Stimulated activated naive CD8-positive, alpha-beta T cell treated with anti-CD3 and anti-CD28 coated beads, Interleukin-15, Interleukin-2, amounts not matched to agents 100 ng/mL and 50 ng/mL, for 24 hours (primary cell): ENCODE data around the gene SMCO4.
A peak's percentile ranks its signal among the peaks of the same experiment; 100 is the strongest.

Experiments used
- H3K27ac Mint-ChIP-seq: one replicate; pipeline ENCODE4 v1.8.0; 2021; ENCODE audit warnings: mild to moderate bottlenecking, mixed read lengths
- H3K27me3 Mint-ChIP-seq: one replicate; pipeline ENCODE4 v1.8.0; 2021; ENCODE audit warnings: mixed read lengths
- H3K36me3 Mint-ChIP-seq: one replicate; pipeline ENCODE4 v1.8.0; 2021; ENCODE audit warnings: low read depth, mixed read lengths
- H3K4me1 Mint-ChIP-seq: one replicate; pipeline ENCODE4 v1.8.0; 2021; ENCODE audit warnings: low read depth, mixed read lengths
- H3K4me3 Mint-ChIP-seq: one replicate; pipeline ENCODE4 v1.8.0; 2021; ENCODE audit warnings: mild to moderate bottlenecking, mixed read lengths
- H3K9me3 Mint-ChIP-seq: one replicate; pipeline ENCODE4 v1.8.0; 2021; ENCODE audit warnings: mixed read lengths

Gene SMCO4

DNA sequence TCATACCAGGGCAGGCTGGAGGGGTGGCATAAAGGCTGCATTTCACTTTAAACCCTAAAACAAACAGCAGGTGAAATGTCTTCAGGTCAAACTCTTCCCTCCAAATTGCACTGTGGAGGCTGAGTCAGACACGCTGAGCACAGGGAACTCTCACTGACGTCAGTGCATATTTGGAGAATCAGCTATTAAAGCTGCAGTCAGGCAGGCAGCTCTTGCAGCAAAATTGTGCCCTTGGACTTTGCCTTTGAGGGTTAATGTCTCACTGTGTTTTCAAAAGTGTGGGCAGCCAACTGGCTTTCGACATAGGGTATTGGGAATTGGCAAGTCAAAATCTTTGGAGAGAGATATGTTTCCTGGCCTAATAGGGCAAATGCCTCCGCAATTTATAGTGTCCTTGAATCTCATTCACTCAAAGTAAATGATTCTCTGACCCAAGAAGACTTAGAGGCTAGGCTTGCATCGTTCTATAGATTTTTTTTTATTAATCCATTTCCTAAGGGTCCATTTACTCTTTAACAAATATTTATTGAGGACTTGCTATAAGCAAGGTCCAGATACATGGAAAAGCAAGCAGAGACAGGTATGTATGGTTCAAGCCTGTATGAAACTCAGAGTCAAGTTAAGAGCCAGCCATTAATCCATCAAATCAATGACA is 27.7 kb upstream of the SMCO4 start:
- Mint-ChIP-seq H3K4me1 (no peaks in the 10 kb centered on the region), H3K27me3 (no peaks in the 10 kb centered on the region), H3K27ac (no peak overlapping the region), H3K36me3 (no peaks in the 10 kb centered on the region), H3K4me3 (no peak overlapping the region), H3K9me3 (no peaks in the 10 kb centered on the region)

DNA sequence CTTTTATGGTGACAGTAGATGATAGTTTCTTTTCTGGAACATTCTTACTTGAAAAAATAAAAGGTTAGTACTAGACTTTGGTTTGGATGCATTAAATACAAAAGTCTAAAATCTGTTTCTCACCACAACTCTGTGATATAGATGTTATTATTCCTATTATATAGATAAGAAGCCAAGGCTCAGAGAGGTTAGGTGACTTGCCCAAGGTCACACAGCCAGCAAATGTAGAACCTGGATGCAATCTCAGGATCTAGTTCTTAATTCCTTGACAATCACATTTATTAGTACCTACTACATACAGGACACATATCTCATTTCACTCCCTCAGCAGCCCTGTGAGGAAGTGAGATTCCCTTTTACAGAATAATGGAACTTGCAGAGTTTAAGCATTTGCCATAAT is 26.3 kb upstream of the SMCO4 start:
- Mint-ChIP-seq H3K27ac (no peak overlapping the region), H3K4me3 (no peak overlapping the region), H3K36me3 (no peaks in the 10 kb centered on the region)

DNA sequence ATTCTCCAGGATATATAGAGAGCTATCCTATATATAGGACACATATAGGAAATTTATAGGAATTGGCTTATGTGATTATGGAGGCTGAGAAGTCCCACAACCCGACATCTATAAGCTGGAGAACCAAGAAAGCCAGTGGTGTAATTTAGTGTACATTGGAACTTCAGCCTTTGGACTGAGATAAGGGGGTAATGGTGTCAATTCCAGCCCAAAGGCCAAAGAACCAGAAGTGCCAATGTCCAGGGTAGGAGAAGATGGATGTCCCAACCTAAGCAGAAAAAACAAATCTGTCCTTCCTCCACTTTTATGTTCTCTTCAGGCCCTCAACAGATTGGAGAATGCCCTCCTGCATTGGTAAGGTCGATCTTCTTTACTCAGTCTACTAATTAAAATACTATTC is 25.5 kb upstream of the SMCO4 start:
- Mint-ChIP-seq H3K4me1 (no peaks in the 10 kb centered on the region), H3K36me3 (no peaks in the 10 kb centered on the region), H3K4me3 (no peak overlapping the region), H3K27ac (no peak overlapping the region), H3K9me3 (no peaks in the 10 kb centered on the region), H3K27me3 (no peaks in the 10 kb centered on the region)

More for the DNA sequence above, 26.3 kb upstream of the SMCO4 start:
- Mint-ChIP-seq H3K9me3 (no peaks in the 10 kb centered on the region), H3K27me3 (no peaks in the 10 kb centered on the region), H3K4me1 (no peaks in the 10 kb centered on the region)

DNA sequence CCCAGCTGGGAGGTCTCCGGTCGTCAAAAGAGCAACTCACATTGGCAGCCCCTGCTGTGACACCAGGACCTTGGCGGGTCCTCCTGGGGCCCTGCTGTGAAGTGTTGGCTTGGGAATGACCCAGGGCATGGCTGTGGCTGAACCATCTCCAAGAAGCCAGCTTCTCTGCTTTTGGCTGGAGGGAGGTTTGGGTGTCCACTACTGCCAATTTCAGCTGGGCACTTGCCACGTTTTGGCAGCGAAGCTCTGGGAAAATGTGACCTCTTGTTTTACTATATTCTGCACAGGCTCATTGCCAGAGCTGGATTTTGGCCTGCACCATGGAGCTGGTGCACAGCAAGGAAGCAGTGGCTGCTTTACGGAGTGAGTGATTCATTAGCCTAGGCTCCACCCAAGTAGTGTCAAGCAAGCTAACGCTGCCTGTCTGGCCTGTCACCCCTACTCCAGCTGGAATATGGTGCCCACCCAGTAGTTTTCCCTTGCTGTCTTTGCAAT is 24.3 kb upstream of the SMCO4 start:
- no peaks in the 10 kb centered on the region for H3K9me3 Mint-ChIP-seq
- no peaks in the 10 kb centered on the region for H3K27me3 Mint-ChIP-seq
- H3K4me3 Mint-ChIP-seq, result no peak overlapping the region
- H3K36me3 Mint-ChIP-seq, result no peaks in the 10 kb centered on the region
- no peaks in the 10 kb centered on the region for H3K4me1 Mint-ChIP-seq
- H3K27ac Mint-ChIP-seq, result no peak overlapping the region

DNA sequence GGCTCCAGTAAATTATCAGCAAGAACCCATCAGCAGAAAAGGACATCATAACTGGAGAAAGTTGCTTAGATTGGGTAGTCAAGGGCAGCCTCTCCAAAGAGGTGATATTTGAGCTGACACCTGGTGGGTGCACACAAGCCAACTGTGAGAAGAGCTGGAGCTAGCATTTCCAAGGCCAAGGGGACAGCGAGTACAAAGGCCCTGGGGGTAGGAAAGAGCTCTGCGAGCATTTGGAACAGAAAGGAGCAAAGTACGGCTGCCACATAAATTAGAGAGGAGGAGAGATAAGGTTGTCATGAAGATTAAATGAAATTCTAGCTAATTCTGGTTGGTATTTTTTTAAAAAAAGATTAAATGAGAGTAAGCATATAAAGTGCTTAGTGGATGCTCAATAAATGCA is 21.7 kb upstream of the SMCO4 start:
- Mint-ChIP-seq H3K27me3 (no peaks in the 10 kb centered on the region), H3K4me3 (no peak overlapping the region), H3K36me3 (no peaks in the 10 kb centered on the region), H3K4me1 (no peaks in the 10 kb centered on the region), H3K9me3 (no peaks in the 10 kb centered on the region), H3K27ac (no peak overlapping the region)

DNA sequence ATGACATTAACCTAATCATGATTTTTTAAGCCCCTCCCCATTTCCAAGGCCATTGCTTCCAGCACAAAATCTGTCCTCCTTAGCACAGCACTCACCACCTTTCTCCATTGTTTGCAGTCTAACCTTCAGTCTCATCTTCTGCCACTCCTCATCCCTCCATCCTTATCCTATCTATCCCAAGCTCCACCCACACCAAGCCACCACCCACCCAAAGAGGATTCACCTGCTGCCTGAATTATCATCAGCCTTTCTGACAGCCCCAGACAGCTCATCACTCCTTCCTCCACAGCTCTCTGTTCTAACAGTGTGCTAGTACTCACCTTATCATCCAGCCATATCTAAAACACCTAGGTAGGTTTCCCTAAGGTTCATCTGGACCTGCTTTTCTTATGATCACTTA is 20.7 kb upstream of the SMCO4 start:
- H3K27me3 Mint-ChIP-seq, result no peaks in the 10 kb centered on the region
- no peak overlapping the region for H3K27ac Mint-ChIP-seq
- no peak overlapping the region for H3K4me3 Mint-ChIP-seq
- H3K36me3 Mint-ChIP-seq, result no peaks in the 10 kb centered on the region
- no peaks in the 10 kb centered on the region for H3K4me1 Mint-ChIP-seq
- no peaks in the 10 kb centered on the region for H3K9me3 Mint-ChIP-seq

DNA sequence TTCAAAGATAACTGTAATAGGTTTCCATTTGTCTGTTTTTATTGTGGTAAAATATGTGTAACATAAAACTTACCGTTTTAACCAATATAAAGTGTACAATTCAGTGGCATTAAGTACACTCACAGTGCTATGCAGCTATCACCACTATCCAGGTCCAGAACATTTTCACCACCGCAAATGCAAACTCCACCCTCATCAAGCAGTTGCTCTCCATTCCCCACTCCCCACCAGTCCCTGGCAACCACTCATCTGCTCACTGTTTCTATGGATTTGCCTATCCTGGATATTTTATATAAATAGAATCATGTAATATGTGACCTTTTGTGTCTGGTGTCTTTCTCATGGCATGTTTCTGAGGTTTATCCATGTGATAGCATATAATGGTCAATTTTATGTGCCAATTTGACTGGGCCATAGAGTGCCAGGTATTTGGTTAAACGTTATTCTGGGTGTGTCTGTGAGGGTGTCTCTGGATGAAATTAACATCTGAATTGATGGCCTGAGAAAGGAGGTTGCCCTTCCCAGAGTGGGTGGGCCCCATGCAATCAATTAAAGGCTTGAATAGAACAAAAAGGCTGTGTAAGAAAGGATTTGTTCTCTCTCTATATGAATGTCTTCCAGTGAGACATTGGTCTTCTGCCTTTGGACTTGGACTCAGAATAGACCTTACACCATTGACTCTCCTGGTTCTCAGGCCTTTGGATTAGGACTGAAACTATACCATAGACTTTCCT is 17.2 kb upstream of the SMCO4 start:
- H3K36me3 Mint-ChIP-seq, result no peaks in the 10 kb centered on the region
- no peaks in the 10 kb centered on the region for H3K9me3 Mint-ChIP-seq
- no peak overlapping the region for H3K4me3 Mint-ChIP-seq
- no peaks in the 10 kb centered on the region for H3K4me1 Mint-ChIP-seq
- peaks cover 4% of the 10 kb centered on the region for H3K27me3 Mint-ChIP-seq
- no peak overlapping the region for H3K27ac Mint-ChIP-seq

DNA sequence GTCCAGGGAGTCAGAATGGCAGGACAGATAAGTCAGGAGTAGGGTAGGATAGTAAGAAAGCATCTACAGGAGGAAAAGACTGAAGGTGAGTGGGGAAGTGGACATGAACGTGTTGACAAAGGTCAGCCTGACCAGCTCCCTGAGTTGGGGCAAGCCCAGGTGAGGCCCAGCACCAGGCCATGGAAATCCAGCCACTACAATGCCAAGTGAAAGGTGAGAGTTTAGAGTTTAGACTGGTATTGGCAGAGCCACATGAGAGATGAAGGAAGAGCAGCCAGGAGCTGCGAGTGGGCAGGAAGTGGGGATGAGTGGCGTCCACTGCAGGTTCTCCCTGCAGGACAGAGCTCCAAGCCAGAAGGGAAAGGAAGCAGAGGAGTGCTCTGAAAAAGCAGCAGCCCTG is 16.5 kb upstream of the SMCO4 start:
- no peak overlapping the region for H3K27ac Mint-ChIP-seq
- no peak overlapping the region for H3K4me3 Mint-ChIP-seq
- no peaks in the 10 kb centered on the region for H3K9me3 Mint-ChIP-seq
- no peaks in the 10 kb centered on the region for H3K36me3 Mint-ChIP-seq
- peaks cover 10% of the 10 kb centered on the region for H3K27me3 Mint-ChIP-seq
- H3K4me1 Mint-ChIP-seq, result no peaks in the 10 kb centered on the region

DNA sequence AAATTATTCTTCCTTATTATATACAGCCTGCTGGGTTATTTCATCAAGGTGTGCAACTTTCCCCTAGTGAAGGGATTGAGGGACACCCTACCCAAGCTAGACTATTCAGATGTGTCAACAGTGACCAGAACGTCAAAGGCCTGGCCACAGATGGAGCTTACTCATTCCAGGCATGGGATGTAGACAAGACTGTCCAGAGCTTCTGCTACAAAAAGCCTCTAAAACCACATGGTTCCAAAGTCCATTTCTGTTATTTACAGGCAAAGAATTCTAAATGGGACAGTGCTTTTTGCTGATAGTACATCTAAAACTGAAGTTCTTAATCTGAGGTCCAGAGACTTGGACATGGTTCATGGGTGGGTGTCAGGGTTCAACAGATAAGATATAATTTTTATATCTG is 9.7 kb upstream of the SMCO4 start:
- Mint-ChIP-seq H3K4me1 (no peaks in the 10 kb centered on the region), H3K27me3 (peaks cover 27% of the 10 kb centered on the region), H3K9me3 (no peaks in the 10 kb centered on the region), H3K27ac (no peak overlapping the region), H3K36me3 (no peaks in the 10 kb centered on the region), H3K4me3 (no peak overlapping the region)

DNA sequence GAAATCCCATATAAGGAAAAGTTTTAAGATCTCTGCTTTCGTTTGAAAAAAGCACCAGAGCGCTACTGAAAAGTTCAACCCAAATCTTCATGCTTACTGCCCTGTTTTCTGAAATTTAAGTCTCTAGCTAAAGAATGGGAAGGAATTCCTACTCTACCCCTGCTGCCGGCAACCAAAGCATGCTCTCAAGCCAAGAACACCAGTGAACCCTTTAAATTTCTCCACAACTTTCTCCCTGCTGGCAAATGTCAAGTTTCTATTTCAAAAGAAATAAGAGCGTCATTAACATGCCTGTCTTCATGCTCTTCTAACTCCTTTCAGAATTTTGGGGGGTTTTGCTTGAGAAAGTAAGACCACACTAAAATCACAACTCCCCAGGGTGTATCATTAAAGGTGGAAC is 6.8 kb upstream of the SMCO4 start:
- Mint-ChIP-seq H3K9me3 (no peaks in the 10 kb centered on the region), H3K4me3 (no peak overlapping the region), H3K27me3 (peaks cover 20% of the 10 kb centered on the region), H3K4me1 (no peaks in the 10 kb centered on the region), H3K27ac (no peak overlapping the region), H3K36me3 (no peaks in the 10 kb centered on the region)

DNA sequence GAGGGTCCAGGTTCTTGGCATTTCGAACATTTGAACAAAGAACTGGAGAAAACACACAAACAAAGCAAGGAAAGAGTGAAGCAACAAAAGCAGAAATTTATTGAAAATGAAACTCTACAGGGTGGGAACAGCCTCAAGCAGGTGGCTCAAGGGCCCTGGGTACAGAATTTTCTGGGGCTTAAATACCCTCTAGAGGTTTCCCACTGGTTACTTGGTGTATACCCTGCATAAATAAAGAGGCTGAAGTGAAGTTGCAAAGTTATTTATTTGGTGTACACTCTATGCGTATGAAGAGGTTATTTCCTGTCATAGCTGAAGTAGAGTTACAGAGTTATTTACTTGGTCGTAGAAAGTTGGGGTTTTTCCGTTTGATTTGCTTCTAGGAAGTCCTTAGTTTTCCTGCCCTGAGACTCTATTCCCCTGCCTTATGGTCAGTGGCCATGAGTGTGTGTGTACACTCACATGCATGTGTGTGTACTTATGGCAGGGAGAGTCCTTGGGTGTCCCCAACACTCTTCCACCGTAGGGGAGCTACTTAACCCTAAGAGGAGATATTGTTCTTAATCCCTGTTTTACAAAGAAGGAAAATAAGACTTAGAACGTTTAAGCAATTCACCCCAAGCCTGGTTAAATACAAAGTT is 5.6 kb upstream of the SMCO4 start:
- H3K27ac Mint-ChIP-seq, result no peak overlapping the region
- H3K4me3 Mint-ChIP-seq, result no peak overlapping the region
- peaks cover 5% of the 10 kb centered on the region for H3K4me1 Mint-ChIP-seq
- no peaks in the 10 kb centered on the region for H3K36me3 Mint-ChIP-seq
- H3K9me3 Mint-ChIP-seq, result no peaks in the 10 kb centered on the region
- H3K27me3 Mint-ChIP-seq, result peaks cover 20% of the 10 kb centered on the region

DNA sequence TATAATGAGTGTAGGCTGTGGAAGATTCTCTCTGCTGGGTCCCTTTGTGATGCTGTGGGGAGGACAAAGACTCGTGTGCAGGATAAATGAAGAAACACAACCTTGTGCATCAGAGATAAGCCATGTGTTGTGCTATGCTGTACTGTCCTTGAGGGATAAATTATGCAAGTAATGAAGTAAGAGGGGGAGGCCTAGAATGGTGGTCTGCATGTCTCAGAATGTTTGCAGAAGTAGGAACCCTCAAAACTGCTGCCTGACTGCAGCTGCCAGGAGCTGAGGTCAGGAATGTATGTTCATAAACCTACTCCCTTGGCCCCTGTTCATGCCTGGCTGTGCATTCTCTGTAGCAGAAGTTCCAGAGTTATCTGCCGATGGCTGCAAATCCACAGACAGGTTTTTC is 4.6 kb upstream of the SMCO4 start:
- H3K4me1 Mint-ChIP-seq, result peaks cover 10% of the 10 kb centered on the region
- H3K9me3 Mint-ChIP-seq, result no peaks in the 10 kb centered on the region
- no peak overlapping the region for H3K4me3 Mint-ChIP-seq
- H3K27ac Mint-ChIP-seq, result no peak overlapping the region
- H3K36me3 Mint-ChIP-seq, result no peaks in the 10 kb centered on the region
- H3K27me3 Mint-ChIP-seq, result peaks cover 22% of the 10 kb centered on the region

DNA sequence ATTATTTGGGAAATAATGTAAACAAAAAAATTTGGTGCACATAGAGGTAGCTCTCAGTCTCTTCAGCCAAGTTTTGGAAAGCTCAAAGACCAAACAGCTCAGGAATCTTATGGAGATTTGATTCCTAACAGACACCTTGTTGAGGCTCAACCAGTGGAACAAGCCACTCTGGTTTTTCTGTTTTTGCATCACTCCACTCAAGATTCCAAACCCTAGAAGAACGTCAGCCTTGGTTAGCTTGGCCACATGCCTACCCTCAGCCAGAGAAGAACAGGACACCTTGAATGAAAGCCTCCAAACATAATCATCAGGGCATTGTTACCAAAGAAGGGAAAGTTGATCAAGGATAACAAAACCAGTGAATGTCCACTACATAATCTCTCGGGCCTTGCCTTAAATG is 3.8 kb upstream of the SMCO4 start:
- Mint-ChIP-seq H3K27me3 (peaks cover 22% of the 10 kb centered on the region), H3K9me3 (no peaks in the 10 kb centered on the region), H3K4me3 (no peak overlapping the region), H3K36me3 (no peaks in the 10 kb centered on the region), H3K27ac (no peak overlapping the region), H3K4me1 (peaks cover 13% of the 10 kb centered on the region)

DNA sequence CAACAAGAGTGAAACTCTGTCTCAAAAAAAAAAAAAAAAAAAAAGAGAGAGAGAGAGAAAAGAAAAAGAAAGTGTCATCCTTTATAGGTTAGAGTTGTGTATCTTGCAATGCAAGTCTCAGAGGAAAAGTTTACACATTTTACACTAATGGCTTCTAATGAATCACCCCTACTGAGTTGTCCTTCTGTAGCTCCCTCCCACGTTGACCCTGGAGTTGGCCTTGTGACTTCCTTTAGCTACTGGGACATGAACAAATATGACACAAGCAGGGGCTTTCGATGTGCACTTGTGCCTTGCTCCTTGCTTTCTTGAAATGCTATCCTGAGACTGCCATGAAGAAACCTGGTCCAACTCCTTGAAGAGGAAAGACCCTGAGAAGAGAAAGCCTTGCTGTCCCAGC is 2.4 kb upstream of the SMCO4 start:
- Mint-ChIP-seq H3K27ac (no peak overlapping the region), H3K27me3 (peaks cover 15% of the 10 kb centered on the region), H3K4me1 (peaks cover 17% of the 10 kb centered on the region), H3K36me3 (no peaks in the 10 kb centered on the region), H3K9me3 (no peaks in the 10 kb centered on the region), H3K4me3 (no peak overlapping the region)

DNA sequence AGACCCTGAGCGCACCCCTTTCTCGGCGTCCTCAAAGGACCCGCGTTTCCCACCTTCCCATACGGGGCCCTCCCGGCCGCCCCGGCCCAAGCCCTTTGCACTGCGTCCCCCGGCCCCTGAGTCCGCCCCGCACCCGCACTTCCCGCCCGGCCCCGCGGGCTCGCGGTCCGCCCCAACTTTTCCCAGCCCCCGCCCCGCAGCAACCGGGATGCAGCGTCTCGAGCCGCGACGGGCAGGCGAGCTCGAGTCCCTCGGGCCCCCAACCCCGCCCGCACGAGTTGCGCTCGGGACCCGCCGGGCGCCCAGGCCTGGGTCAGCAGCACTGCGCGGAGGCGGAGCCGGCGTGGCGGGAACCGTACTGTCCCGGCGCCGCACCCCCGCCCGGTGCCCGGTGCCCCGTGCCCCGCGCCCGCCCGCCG is 371 bp downstream of the SMCO4 start:
- Mint-ChIP-seq H3K36me3 (no peaks in the 10 kb centered on the region), H3K9me3 (no peaks in the 10 kb centered on the region), H3K4me3 (peak overlapping the region; percentile 75), H3K27me3 (peaks cover 10% of the 10 kb centered on the region), H3K27ac (no peak overlapping the region), H3K4me1 (peaks cover 17% of the 10 kb centered on the region)
